GM19035 (cell line): ENCODE measurements around the gene MVP.

Source experiments
- ATAC-seq: cut with Tn5 transposase; IDR thresholded peaks from one replicate; pipeline ENCODE4 v1.9.1; 2021; ENCODE audit not compliant: unreplicated experiment

MVP gene

GRCh38 chr16:29841631-29842030, 21.4 kb downstream of the MVP start:
- ATAC-seq = no peak

- no peak for ATAC-seq
Measured at GRCh38 chr16:29842732-29843346, 22.6 kb downstream of the MVP start.

DNA sequence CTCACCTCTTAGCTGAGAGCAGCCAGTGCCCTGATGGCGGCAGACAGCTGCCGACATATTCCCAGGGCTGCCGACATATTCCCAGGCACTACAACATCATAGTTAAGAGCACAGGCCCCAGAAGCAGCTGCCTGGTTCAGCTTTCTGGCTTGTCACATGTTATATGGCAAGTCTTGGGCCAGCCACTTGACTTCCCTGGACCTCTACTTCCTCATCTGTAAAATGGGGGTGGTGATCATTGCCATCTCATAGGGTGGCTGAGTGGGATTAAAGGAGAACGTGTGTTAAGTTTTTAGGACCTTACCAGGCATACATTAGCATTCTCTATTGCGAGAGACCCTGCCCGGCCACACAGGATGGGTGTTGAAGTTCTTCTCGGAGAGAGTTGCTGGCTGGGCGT, 23.7 kb downstream of the MVP start:
- ATAC-seq = no peak

- ATAC-seq = no peak
Measured at GRCh38 chr16:29844575-29845331, 24.5 kb downstream of the MVP start.

- no peak for ATAC-seq
Measured at GRCh38 chr16:29845656-29846055, 25.4 kb downstream of the MVP start.

GRCh38 chr16:29848420-29849297, 28.4 kb downstream of the MVP start:
- no peak for ATAC-seq

DNA sequence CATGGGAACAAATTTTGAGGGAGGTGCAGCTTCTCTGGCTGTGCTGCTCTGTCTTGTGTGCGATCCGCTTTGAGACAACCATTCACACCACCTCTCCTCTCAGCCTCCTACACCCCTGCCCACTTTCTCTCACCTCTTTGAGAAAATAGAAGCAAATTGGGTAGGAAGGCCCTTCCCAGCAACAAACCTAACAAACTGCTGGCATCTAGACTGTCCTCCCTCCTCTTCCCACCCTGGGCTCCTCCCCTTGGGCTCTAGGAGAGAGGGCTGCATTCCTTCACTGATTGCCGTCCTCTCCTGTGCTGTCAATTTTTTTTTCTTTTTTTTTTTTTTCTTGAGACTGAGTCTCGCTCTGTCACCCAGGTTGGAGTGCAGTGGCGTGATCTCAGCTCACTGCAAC, 29.2 kb downstream of the MVP start:
- ATAC-seq = no peak

DNA sequence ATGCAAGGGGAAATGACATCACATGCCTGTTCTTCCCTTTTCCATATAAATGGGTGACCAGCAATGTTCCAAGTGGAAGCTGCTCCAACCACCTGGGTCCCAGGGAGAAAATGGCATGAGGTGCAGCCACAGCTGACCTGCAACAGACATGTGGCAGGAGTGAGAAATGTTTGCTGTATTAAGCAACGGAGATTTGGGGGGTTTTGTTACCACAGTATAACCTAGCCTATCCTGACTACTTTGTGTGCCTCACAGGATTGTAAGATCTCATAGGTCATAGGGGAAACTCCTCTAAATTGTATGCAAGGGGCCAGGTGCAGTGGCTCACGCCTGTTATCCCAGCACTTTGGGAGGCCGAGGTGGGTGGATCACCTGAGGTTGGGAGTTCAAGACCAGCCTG, 30.7 kb downstream of the MVP start:
- no peak for ATAC-seq

DNA sequence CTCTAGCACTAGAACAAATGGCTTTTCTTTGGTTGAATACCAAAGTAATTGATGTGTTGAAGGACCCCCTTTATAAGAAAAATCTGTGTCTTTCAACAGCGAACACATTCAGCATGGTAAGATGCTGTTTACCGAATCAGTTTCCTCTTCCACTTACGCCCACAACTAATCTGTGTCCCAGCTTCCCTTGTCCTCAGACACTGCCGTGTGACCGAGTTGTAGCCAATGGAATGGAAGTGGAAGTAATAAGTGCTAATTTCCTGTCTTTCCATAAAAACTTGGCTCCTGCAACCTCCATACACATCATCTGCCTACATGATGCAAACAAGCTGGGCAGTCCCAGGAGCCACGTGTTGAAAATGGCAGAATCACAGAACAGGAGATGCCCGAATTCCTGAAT, 32.4 kb downstream of the MVP start:
- no peak for ATAC-seq

DNA sequence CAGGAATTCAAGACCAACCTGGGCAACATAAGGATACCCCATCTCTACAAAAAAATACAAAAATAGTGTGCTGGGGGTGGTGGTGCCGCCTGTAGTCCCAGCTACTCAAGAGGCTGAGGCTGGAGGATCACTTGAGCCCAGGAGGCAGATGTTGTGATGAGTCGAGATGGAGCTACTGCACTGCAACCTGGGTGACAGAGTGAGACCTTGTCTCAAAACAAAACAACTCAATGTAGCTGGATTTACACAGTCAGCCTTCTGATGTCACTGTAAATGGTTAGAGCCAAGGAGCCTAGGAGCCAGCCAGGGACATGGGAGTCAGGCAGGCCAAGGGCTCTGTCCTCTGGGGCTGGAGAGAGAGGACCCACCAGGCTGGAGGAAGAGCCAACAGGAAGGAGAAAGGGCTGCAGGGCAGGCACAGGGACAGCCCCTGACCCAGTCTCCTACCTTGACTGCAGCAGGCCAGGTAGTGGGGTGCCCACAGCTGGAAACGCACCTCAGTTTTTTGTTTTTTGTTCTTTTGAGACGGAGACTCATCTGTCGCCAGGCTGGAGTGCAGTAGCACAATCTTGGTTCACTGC, 34.3 kb downstream of the MVP start:
- no peak for ATAC-seq

DNA sequence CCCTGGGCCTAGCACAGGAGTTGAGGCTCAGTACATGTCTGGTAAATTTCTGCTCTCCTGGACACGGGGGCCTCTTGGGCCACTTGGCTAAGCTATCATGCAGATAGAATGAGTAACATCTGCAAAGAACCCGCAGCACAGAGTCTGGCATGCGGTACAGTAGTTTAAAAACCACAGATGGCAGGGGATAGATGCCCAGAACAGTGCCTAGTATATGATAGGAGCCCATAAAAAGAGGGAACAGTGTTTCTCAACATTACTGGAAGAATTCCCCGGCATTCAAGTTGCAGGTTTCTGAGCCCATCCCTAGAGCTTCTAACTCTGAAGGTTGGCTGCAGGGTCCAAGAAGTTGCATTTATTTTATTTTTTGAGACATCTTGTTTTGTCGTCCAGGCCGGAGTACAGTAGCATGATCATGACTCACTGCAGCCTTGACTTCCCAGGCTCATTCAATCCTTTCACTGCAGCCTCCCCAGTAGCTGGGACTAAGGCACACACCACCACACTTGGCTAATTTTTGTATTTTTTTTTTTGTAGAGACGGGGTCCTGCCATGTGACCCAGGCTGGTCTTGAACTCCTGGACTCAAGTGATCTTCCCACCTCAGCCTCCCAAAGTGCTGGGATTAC, 37.0 kb downstream of the MVP start:
- no peak for ATAC-seq

DNA sequence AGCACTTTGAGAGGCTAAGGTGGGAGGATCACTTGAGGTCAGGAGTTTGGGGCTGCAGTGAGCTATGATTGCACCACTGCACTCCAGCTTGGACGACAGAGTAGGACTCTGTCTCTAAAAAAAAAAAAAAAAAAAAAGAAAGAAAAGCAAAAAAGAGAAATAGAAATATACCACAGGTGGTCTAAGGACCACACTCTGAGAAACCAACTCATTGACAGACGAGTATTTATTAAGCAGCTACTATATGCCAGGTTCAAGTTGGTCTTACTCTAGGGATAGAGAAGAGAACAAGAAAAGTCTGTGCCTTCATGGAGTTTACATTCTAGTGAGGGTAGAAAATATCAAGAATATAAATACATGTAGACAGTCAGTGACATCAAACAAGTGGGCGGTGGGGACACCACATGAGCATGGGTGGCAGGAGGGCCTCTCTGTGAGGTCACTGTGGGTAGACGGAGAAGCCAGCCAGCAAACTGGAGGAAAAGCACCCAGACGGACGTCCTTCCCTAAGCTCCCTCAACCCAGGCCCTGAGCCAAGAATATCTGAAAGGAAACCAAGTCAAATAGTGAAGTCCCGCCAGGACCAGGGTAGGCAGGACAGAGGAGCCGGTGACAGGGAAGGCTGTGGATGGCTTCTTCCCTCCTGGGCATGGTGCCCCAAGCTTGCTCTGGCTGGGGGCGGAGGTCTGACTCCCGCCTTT, 38.0 kb downstream of the MVP start:
- ATAC-seq = no peak

GRCh38 chr16:29858974-29859373, 38.7 kb downstream of the MVP start:
- no peak for ATAC-seq

- no peak for ATAC-seq
Measured at GRCh38 chr16:29860218-29860617, 40.0 kb downstream of the MVP start.

DNA sequence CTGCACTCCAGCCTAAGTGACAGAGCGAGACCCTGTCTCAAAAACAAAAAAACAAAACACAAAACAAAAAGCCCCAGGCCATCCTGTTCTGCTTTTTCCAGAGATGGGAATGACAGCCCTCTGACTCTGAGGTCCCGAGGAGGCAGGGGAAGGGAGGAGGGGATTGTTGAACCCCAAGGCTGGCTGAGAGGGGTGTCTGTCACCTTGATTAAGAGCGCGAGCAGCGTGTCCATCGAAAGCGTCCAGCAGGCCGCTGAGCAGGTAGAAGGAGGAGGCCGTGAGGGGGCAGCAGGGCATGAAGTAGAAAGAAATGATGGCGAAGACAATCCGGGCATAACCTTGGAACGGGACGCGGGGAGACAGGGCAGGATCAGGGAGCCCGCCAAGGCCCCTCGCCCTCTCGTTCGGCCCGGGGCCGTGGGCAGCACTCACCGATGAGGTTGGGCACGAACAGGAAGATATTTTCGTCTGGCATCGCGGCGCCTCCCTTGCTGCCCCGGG, 42.2 kb downstream of the MVP start:
- no peak for ATAC-seq

GRCh38 chr16:29862884-29863668, 42.8 kb downstream of the MVP start, which contains the start of gene CDIPT:
Gene CDIPT (minus strand): TSS chr16:29863226. CDS start chr16:29862857, 369 bp downstream.
- ATAC-seq = peak; percentile 95

DNA sequence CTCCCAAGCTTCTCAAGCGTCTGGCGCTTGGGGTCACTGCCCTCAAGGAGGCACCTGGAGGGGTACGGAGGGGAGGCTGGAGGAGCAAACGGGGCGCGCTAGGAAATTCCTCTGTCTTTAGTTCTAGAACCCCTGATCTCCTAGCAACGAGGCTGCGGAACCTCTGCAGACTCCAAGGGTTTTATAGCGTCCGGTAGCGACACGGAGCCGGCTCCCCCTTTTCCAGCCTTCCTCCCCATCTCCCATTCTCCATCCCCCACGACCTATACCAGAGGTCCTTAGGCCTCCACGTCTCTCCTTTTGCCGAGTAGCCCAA, 43.4 kb downstream of the MVP start:
- no peak for ATAC-seq

GRCh38 chr16:29864205-29864604, 43.9 kb downstream of the MVP start:
- no peak for ATAC-seq

- ATAC-seq = no peak
Measured at GRCh38 chr16:29868396-29869009, 48.2 kb downstream of the MVP start.
